ENCODE measurements around the gene SMC2.

DNA sequence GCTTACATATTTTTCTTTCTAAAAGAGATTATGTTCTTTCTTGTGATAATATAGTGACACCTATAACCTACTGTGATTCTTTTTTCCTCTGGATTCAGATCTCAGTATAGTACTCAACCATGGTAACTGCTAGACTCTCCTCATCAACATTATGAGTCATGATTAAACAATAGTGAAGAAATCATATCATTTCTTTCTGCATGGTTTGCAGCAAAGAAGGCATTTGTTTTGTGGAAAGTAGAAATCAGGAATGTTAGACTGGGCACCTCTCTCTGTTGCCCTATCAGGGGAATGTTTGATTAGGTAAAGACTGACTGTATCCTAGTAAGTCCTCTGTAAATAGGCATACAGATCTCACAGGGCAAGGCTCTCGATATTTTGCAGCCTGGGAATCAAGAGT lies 25.6 kb upstream of the SMC2 start:
- TF ChIP-seq CTCF (IDR thresholded peaks at IDR 0.05), result no peak
- no peak for TF ChIP-seq POLR2A (IDR thresholded peaks at IDR 0.05)
